LNCAP (cell line): Measurements from ENCODE around the gene ACAP2.

Experiments
- TF ChIP-seq, protein P1 (sequence below): fragments of 450-650 bp; IDR thresholded peaks from 2 replicates; pipeline ENCODE4 v1.5.1; 2017; ENCODE audit warnings: mild to moderate bottlenecking

Gene ACAP2

DNA sequence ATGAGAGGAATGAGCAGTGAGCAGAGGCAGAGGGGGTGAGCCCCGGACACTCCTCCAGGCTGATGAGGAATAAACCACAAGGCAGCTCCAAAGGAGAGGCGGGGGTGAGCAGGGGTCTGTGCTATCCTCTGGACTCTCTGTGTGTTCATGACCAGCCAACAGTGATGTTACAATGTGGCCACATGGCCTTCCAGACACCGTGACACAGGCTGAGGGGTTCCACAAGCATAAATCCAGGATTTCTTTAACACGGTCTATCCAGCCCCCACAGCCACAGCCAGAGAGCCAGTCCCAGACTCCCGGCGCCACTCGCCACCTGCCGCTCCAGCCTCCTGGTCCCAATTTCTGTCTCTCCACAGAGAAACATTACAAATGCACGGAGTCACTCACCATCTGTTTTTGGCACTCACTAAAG is 196.2 kb downstream of the ACAP2 start:
- TF ChIP-seq, protein P1, sequence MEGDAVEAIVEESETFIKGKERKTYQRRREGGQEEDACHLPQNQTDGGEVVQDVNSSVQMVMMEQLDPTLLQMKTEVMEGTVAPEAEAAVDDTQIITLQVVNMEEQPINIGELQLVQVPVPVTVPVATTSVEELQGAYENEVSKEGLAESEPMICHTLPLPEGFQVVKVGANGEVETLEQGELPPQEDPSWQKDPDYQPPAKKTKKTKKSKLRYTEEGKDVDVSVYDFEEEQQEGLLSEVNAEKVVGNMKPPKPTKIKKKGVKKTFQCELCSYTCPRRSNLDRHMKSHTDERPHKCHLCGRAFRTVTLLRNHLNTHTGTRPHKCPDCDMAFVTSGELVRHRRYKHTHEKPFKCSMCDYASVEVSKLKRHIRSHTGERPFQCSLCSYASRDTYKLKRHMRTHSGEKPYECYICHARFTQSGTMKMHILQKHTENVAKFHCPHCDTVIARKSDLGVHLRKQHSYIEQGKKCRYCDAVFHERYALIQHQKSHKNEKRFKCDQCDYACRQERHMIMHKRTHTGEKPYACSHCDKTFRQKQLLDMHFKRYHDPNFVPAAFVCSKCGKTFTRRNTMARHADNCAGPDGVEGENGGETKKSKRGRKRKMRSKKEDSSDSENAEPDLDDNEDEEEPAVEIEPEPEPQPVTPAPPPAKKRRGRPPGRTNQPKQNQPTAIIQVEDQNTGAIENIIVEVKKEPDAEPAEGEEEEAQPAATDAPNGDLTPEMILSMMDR: no peak

- TF ChIP-seq, protein P1: no peak
These were observed 197.3 kb downstream of the ACAP2 start for GRCh38 chr3:195245531-195245951.

GRCh38 chr3:195241592-195242355 is 201.0 kb downstream of the ACAP2 start:
- TF ChIP-seq, protein P1: no peak

DNA sequence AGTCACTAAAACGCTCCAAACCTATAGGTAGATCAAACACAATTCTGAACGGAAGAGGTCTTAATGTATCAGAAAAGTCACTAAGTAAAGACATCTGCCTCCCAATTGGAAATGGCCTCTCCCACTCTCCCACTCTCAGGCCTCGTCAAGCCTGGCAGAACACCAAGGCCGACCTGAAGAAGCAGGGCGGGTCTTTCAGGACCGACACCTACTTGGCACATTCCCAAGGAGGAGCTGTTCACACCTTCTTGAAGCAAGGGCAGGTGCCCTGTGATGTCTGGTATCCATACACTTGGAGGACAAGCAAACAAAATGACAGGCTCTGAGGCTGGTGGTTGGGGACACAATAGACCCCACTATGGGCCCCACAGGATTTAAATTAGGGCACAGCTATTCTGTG is 201.9 kb downstream of the ACAP2 start:
- TF ChIP-seq, protein P1: no peak

DNA sequence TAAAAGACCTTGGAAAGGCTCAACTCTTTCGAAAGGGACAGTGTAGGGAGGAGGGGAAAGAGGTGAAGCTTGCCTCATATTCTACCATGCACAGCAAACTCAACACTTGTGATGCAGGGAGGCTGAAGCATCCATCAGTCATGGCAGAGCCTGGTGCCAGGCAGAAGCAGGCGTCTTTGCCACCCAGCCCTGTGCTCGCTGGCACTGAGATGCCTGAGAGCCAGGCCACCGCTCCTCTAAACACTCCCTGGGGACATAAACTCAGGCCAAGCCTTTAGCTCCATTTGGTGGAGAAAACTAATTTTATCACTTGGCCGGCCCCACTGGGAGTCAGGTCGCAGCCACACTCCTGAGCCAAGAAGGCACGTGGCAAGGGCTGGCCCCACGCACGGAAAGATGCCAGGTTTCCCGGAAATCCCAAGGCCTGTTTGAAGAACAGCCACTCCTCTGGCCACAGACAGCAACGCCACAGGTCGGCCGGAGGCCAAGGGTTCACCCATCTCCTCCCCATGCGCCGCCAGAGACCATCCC is 202.6 kb downstream of the ACAP2 start:
- TF ChIP-seq, protein P1: no peak

DNA sequence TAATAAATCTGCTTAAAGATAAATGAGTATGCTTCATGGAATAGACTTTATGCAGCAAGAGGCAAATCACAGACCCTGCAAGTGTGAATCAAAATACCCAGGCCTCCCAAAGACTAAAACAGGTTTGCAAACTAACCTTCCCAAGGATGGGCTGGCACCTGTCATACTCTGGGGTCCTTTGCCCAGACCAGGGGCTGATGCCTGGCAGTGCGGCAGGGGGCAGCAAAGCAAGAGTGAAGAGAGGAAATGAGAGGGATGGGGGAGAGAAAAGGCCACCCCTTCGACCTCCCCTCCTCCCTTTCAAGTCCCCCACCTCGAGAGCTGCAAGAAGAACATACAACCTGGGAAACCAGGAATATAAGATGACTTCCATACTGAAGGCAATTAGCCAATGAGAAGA is 203.7 kb downstream of the ACAP2 start:
- TF ChIP-seq, protein P1: no peak

- TF ChIP-seq, protein P1: no peak
These were observed 204.2 kb downstream of the ACAP2 start for GRCh38 chr3:195238586-195239118.
